GM10266 (cell line): Measurements from ENCODE around the gene TEX52.

ENCODE experiments used
- DNase-seq: peaks from one replicate; pipeline ENCODE4 v3.0.0; 2012; ENCODE audit errors: extremely low spot score
- TF ChIP-seq, protein P1 (sequence below): IDR thresholded peaks from 2 replicates; pipeline ENCODE4 v1.5.1; 2012; ENCODE audit warnings: mild to moderate bottlenecking, low read depth; ENCODE audit not compliant: control insufficient read depth, insufficient read depth; ENCODE audit errors: missing control alignments

The TEX52 gene

DNA sequence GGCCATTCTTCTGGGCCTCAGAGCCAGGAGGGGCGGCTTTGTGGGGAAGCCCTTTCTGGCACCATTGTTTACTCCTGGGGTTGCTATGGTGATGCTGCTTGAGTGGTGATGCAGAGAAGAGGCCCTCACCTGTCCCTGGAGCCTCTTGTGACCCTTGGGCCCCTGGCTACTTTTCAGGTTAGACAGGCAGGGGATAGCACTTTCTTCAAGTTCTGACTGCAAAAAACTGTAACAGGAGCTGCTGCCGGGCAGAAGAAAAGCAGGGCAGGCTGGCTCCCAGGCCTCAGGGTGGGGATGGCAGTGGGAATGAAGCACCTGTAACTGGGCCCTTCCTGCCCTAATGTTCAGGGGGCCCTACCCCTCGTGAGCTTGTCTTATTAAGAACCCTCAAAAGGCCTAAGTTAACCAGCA lies at the start of gene TEX52:
TEX52 (minus strand) TSS at position 19 of the 411 bp plus-strand sequence; CDS start at position 6, 13 bp downstream.
- no peak for DNase-seq
- TF ChIP-seq, protein P1, sequence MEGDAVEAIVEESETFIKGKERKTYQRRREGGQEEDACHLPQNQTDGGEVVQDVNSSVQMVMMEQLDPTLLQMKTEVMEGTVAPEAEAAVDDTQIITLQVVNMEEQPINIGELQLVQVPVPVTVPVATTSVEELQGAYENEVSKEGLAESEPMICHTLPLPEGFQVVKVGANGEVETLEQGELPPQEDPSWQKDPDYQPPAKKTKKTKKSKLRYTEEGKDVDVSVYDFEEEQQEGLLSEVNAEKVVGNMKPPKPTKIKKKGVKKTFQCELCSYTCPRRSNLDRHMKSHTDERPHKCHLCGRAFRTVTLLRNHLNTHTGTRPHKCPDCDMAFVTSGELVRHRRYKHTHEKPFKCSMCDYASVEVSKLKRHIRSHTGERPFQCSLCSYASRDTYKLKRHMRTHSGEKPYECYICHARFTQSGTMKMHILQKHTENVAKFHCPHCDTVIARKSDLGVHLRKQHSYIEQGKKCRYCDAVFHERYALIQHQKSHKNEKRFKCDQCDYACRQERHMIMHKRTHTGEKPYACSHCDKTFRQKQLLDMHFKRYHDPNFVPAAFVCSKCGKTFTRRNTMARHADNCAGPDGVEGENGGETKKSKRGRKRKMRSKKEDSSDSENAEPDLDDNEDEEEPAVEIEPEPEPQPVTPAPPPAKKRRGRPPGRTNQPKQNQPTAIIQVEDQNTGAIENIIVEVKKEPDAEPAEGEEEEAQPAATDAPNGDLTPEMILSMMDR: no peak

DNA sequence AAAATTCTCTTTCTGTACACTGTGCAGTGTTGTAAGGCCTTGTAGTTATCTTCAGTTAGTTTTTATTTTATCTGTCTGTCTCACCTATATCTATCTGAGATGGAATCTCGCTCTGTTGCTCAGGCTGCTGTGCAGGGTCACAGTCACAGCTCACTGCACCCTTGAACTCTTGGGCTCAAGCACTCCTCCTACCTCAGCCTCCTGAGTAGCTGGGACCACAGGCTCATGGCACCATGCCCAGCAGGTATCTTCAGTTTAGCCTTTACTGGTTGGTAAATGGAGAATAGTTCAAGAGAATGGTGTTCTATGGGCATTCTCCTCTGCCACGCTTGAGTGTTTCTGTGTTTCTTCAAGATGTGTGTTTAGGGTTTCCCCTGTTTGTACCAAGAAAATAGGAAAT lies 47.4 kb upstream of the TEX52 start:
- no peak for DNase-seq
- TF ChIP-seq, protein P1: no peak

DNA sequence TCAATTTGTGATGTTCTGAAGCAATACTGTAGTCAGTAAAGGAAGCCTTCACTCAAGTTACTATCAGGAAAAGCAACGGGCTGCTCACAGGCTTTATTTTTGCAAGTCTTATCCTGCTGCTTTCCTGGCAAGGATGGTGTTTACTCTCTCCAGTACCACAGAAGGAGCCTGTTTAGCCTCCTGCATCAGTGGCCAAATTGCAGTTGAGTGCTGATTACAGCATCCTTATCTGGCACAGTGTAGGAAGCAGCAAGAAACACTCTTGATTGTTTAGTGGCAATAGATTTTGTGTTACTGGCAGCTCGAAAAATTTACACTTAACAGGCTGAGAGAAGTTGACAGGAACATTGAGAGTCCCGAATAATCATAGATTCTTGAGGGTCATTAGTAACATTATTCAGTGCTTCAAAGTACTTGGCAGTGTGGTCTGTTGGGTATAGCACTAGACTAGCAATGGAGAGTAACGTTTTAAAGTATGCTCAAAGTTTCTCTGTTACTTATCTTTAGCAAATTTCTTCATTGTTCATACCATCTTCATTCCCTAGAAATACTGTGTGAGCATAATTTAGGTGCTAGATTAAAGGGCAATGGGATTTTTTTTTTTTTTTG lies 45.5 kb upstream of the TEX52 start:
- no peak for DNase-seq
- TF ChIP-seq, protein P1: no peak

DNA sequence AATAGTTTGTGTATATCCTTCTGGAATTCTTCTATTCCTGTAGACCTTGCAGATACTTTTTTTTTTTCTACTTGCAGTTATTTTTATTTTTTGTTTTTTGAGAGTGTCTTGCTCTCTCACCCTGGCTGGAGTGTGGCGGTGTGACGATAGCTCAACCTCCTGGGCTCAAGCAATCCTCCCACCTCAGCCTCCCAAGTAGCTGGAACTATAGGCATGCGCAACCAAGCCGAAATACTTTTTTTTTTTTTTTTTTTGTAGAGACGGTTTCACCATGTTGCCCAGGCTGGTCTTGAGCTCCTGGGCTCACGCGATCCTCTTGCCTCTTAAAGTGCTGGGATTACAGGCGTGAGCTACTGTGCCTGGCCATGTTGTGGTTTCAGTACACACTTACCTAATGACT lies 43.8 kb upstream of the TEX52 start:
- DNase-seq: no peak
- TF ChIP-seq, protein P1: no peak

DNA sequence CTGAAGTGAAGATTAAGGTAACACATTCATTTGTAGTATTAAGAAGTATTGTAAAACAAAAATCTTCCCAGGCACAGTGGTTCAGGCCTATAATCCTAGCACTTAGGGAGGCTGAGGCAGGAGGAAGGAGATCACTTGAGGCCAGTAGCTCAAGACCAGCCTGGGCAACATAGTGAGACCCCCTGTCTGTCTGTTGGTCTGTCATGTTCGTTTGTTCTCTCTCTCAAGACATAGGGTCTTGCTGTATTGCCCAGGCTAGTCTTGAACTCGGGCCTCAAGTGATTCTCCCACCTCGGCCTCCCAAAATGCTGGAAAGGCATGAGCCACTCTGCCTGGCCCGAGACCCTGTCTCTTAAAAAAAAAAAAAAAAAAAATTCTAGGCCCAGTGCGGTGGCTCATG lies 40.6 kb upstream of the TEX52 start:
- TF ChIP-seq, protein P1: no peak
- no peak for DNase-seq

DNA sequence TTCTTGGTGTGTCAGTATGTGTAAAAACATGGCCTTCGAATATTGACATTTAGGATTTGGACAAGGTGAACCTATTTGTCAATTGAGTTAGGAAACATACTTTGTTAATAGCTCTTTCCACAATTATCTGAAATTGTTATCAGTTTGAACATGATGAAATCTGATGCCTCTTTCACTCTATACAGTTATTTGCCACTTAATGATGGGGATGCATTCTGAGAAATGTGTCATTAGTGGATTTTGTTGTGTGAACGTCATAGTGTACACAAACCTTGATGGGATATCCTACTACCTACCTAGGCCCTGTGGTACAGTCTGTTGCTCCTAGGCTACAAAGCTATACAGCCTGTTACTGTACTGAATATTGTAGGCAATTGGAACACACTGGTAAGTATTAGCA lies 38.7 kb upstream of the TEX52 start:
- TF ChIP-seq, protein P1: no peak
- DNase-seq: no peak

DNA sequence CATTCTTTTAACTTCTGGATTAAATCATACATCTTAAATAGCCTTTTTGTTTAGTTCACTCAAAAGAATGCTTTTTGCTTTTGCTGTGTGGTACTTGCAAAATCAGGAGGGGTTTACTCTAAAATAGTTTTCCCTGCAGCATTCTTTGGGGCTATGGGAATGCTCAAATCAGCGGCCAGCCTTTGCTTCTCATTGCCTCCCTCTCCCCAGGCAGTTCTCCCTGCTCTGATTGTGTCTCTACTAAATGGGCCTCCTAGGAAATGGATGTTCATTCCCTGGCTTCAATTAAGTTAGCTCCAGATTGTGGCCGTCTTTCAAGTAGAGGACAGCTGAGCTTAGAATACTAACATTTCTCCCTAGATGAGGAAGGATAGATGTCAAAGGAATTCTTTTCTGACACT lies 38.2 kb upstream of the TEX52 start:
- no peak for DNase-seq

More for the DNA sequence above, 38.2 kb upstream of the TEX52 start:
- TF ChIP-seq, protein P1: no peak
